ENCODE results near the gene CCDC6. TPM values are rescaled to one million over a fixed set of nuclear protein-coding genes. Genes with fewer than 3 reads are reported as not detected.
"Not testable (repeated sequence)": the region's sequence is repeated elsewhere in the genome, so short reads cannot be mapped to it uniquely, and the experiment has no call there.

CCDC6 gene
- total RNA-seq, 1 donor from 2014 or later, result 36.2 TPM

DNA sequence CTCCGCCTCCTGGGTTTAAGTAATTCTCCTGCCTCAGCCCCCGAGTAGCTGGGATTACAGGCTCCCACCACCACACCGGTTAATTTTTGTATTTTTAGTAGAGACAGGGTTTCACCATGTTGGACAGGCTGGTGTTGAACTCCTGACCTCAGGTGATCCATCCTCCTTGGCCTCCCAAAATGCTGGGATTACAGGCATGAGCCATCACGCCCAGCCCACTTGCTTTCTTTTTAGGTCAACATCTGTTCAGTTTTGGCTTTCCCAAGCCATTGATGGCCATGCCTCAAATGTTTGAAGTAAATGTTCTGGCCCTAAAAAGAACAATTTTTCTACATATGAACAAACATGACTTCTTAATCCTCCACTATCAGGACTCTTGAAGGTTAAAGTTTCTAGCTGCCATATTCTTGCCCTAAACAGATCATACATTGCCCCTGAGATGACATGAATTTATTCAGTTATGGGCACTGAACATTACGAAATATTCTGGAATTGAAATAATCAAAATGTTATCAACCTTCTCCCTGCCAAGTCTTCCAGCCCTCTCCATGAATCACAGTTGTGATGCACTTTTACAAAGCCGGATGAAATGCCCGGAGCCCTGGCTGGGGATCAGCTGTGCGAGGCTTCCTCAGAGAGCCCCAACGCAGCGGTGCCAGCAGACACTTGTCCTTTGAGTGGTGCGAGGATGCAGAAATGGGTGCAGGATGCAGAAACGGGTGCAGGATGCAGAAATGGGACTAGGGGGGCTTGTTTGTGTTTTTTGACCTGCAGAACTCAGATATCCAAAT is 156.0 kb downstream of the CCDC6 start:
- intact Hi-C loops (cut with DNase I), result no loop called here
- DNase-seq (ENCODE audit: low spot score) (no peak), ATAC-seq (no peak)

GRCh38 chr10:59748834-59749233 is 157.5 kb downstream of the CCDC6 start:
- intact Hi-C loops (cut with DNase I), result no loop called here
- no peak for ATAC-seq
- no peak for DNase-seq (ENCODE audit: low spot score)

GRCh38 chr10:59745163-59745650 is 161.1 kb downstream of the CCDC6 start:
- no peak for ATAC-seq

DNA sequence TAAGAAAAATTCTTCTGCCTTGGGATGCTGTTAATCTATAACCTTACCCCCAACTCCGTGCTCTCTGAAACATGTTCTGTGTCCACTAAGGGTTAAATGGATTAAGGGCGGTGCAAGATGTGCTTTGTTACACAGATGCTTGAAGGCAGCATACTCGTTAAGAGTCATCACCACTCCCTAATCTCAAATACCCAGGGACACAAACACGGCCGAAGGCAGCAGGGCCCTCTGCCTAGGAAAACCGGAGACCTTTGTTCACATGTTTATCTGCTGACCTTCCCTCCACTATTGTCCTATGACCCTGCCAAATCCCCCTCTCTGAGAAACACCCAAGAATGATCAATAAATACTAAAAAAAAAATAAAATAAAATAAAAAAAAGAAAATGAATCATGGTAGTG is 161.6 kb downstream of the CCDC6 start:
- DNase-seq (ENCODE audit: low spot score); ATAC-seq; intact Hi-C loops (cut with DNase I): not testable (repeated sequence)

More at GRCh38 chr10:59745163-59745650, 161.1 kb downstream of the CCDC6 start:
- no peak for DNase-seq (ENCODE audit: low spot score)
- intact Hi-C loops (cut with DNase I), result no loop called here

- intact Hi-C loops (cut with DNase I); ATAC-seq; DNase-seq (ENCODE audit: low spot score): not testable (repeated sequence)
Measured at GRCh38 chr10:59744156-59744555, 162.2 kb downstream of the CCDC6 start.

- DNase-seq (ENCODE audit: low spot score) (no peak), ATAC-seq (no peak)
- intact Hi-C loops (cut with DNase I), result no loop called here
Measured at GRCh38 chr10:59741583-59741982, 164.8 kb downstream of the CCDC6 start.

DNA sequence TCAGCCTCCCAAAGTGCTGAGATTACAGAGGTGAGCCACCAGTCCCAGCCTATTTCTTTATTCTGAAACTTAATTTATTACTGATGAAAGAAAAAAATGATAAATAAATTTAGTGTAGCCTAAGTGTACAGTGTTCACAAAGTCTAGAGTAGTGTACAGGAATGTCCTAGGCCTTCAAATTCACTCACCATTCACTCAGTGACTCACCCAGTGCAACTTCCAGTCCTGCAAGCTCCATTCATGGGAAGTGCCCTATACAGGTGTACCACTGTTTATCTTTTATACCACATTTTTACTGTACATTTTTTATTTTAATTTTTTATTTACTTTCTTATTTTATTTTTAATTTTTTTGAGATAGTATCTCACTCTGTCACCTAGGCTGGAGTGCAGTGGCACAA is 165.3 kb downstream of the CCDC6 start:
- intact Hi-C loops (cut with DNase I), result no loop called here
- DNase-seq (ENCODE audit: low spot score) (no peak), ATAC-seq (no peak)

Other genes with a start within 250 kb of the CCDC6 start
- 1.8 TPM for gene SLC16A9, start 196.7 kb downstream of the CCDC6 start, total RNA-seq
- not detected for gene MRLN, start 153.1 kb downstream of the CCDC6 start, total RNA-seq